GM10248 (cell line): ENCODE results near the gene SHQ1.

Source experiments
- CTCF ChIA-PET: fragments of 300-600 bp; sonication (Branson Sonifier 250); formaldehyde crosslinking; extraction: SDS; loops from one replicate; lab custom pipeline; 2021; ENCODE audit warnings: antibody characterized with exemption; lab: Yijun Ruan, JAX
- POLR2A ChIA-PET: fragments of 350-650 bp; sonication (Branson Sonifier 250); formaldehyde crosslinking; extraction: SDS; loops from one replicate; lab custom pipeline; 2020; ENCODE audit warnings: antibody characterized with exemption; lab: Yijun Ruan, JAX
- DNase-seq: peaks from one replicate; pipeline ENCODE4 v3.0.0; 2012; ENCODE audit errors: extremely low spot score
- CTCF ChIP-seq: IDR thresholded peaks from 2 replicates; pipeline ENCODE4 v1.5.1; 2012; ENCODE audit warnings: mild to moderate bottlenecking, low read depth; ENCODE audit errors: extremely low read depth, missing control alignments, control extremely low read depth

Gene SHQ1

GRCh38 chr3:72786668-72787067 is 61.6 kb downstream of the SHQ1 start:
- ChIA-PET POLR2A (no interaction called here), CTCF (interaction anchor here (1.1 to 1.7 kb wide), 3 partner anchors 20 to 1056 kb away, joined by 3 read pairs; no protein-coding TSS in a partner anchor)
- no peak for TF ChIP-seq CTCF
- DNase-seq = no peak

- ChIA-PET CTCF (interaction anchor here (0.8 to 2.1 kb wide), 5 partner anchors 19 to 118 kb away, joined by 3 to 6 read pairs (median 4); no protein-coding TSS in a partner anchor), POLR2A (no interaction called here)
- no peak for TF ChIP-seq CTCF
- no peak for DNase-seq
These were observed 64.0 kb downstream of the SHQ1 start for GRCh38 chr3:72784226-72784625.

GRCh38 chr3:72782521-72782920 is 65.7 kb downstream of the SHQ1 start:
- CTCF ChIA-PET = interaction anchor here (0.8 to 2.3 kb wide), 10 partner anchors 9 to 116 kb away, joined by 3 to 9 read pairs (median 4); no protein-coding TSS in a partner anchor
- POLR2A ChIA-PET = no interaction called here
- no peak for DNase-seq
- TF ChIP-seq CTCF = no peak

GRCh38 chr3:72769758-72770540 is 78.3 kb downstream of the SHQ1 start:
- DNase-seq = no peak
- ChIA-PET POLR2A (no interaction called here), CTCF (interaction anchor here (1.0 to 2.3 kb wide), 6 partner anchors 12 to 104 kb away, joined by 3 to 6 read pairs (median 3); no protein-coding TSS in a partner anchor)
- no peak for TF ChIP-seq CTCF

- ChIA-PET CTCF (interaction anchor here (1.3 to 2.3 kb wide), 4 partner anchors 11 to 103 kb away, joined by 3 to 6 read pairs (median 4); no protein-coding TSS in a partner anchor), POLR2A (no interaction called here)
- no peak for TF ChIP-seq CTCF
- no peak for DNase-seq
These were observed 79.3 kb downstream of the SHQ1 start for GRCh38 chr3:72768936-72769335.

- CTCF ChIA-PET = interaction anchor here (0.8 to 2.3 kb wide), 3 partner anchors 18 to 105 kb away, joined by 3 to 6 read pairs (median 6); no protein-coding TSS in a partner anchor
- POLR2A ChIA-PET = no interaction called here
- DNase-seq = no peak
- TF ChIP-seq CTCF = no peak
These were observed 79.8 kb downstream of the SHQ1 start for GRCh38 chr3:72768481-72768880.
